Measurements from ENCODE around the gene SHC4. TPM values are rescaled to one million over a fixed set of nuclear protein-coding genes. Genes with fewer than 3 reads are reported as not detected.
"Not testable (repeated sequence)": the region's sequence is repeated elsewhere in the genome, so short reads cannot be mapped to it uniquely, and the experiment has no call there.

SHC4 gene
- total RNA-seq, 1 donor from 2014 or later, result 3.3 TPM

DNA sequence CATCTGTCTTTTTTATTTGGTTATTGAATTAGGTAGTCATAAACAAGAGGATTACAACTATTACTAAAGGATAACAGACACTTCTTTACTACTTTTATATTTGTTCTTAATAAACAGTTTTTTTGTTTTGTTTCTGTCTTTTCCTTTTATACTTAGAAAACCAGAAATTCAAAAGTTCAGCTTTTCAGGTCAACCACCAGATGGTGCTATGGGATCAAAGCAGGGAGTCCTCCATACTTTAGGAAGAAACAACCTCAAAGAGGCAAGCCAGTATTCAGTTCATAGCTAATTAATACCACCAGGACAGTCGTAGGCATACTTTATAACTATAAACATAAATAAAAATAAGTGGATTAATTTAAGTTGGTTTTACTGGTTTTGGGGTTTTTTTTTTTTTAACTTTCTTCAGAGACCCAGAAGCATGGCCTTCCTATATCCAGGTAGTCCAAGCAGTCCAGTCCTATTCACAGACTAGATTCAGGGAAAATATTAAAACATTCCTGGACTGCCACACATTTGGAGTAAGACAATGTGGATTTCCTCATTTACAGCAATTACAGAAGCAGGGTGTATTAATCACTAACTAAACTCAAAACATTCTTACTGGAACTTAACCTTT is 101.8 kb downstream of the SHC4 start:
- no peak for DNase-seq (ENCODE audit: low spot score)
- intact Hi-C loops (cut with DNase I), result loop anchor here (5.0 kb wide), 2 partner anchors 560 to 1285 kb away; partner anchors contain the start of gene FGF7

- DNase-seq (ENCODE audit: low spot score), result no peak
- intact Hi-C loops (cut with DNase I), result no loop called here
These were observed 104.3 kb downstream of the SHC4 start for GRCh38 chr15:48859426-48859825.

- DNase-seq (ENCODE audit: low spot score), result no peak
- intact Hi-C loops (cut with DNase I), result no loop called here
These were observed 105.3 kb downstream of the SHC4 start for GRCh38 chr15:48858401-48858800.

GRCh38 chr15:48856942-48857341 is 106.8 kb downstream of the SHC4 start:
- intact Hi-C loops (cut with DNase I), result no loop called here

DNA sequence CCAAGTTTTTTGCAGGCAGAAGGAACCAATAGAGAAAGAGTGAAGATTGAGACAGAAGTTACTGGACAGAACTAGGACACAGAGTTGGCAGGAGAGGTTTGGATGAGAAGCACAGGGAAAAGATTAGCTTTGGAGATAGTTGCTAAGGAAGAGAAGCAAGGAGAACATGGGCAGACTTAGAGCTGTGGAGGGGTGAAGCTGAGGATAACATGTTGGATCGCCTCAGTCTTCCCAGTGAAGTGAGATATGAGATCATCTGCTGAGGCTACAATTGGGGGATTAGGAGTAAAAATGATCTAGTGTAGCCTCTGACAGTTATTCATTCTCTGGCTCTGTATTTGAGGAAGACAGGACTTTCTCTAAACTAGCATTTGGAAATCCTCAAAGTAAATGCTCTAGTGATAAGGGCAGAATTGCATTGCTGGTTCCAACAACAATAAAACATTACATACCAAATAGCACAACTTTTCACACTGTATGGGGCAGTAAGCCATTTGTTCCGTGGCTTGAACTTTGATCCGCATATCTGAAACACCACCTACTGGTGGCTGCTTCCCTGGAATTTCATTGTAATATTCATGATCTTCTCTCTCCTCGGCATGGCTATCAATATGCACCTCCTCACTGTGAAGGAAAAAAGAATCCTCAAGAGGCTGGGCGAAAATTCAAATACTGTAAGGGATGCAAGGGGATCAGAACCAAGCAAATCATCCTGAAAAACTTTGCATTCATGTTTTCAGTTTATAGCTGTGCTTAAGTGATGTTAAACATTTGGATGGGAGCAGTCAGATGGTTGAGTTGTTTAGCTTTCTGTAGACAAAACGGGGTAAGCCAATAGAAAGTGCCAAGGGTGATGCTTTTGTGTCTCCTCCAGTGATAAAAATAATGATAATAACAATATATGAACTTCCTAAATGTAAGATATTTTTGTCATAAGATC is 107.9 kb downstream of the SHC4 start:
- no peak for DNase-seq (ENCODE audit: low spot score)
- intact Hi-C loops (cut with DNase I), result no loop called here

More at GRCh38 chr15:48856942-48857341, 106.8 kb downstream of the SHC4 start:
- DNase-seq (ENCODE audit: low spot score), result no peak

- intact Hi-C loops (cut with DNase I); DNase-seq (ENCODE audit: low spot score): not testable (repeated sequence)
These were observed 109.3 kb downstream of the SHC4 start for GRCh38 chr15:48854434-48854833.

GRCh38 chr15:48851956-48852355 is 111.8 kb downstream of the SHC4 start:
- intact Hi-C loops (cut with DNase I), result no loop called here
- DNase-seq (ENCODE audit: low spot score), result no peak

DNA sequence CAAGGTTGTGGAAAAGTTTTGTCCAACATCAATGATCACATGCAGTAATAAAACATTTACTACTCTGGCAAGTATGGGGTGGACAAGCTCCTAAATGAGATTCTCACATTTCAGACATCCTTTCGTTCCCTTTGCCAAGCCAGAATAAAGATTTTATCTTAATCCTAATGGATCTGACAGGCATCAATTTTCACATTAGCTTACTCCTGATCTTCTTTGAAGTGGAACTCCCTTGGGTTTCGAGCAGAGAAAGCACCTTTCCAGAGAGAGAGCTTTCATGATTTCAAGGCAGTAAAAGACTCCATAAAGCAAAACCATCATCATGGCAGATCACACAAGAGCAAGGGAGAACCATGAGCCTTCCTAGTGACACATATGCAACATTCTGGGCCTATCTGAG is 113.1 kb downstream of the SHC4 start:
- intact Hi-C loops (cut with DNase I), result no loop called here
- DNase-seq (ENCODE audit: low spot score), result no peak

- no peak for DNase-seq (ENCODE audit: low spot score)
- intact Hi-C loops (cut with DNase I), result no loop called here
These were observed 118.6 kb downstream of the SHC4 start for GRCh38 chr15:48845123-48845522.

DNA sequence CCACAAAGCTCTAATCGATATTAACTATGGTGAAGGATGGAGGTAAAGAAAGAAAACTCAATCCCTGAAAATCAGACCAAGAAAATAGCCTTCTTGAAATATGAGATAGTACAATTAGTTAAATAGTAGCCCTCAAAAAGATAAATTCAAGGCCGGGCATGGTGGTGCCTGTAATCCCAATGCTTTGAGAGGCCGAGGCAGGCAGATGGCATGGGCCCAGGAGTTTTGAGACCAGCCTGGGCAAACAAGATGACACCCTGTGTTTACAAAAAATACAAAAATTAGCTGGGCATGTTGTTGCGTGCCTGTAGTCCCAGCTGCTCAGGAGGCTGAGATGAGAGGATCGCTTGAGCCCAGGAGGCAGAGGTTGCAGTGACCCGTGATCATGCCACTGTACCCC is 121.2 kb downstream of the SHC4 start:
- intact Hi-C loops (cut with DNase I), result no loop called here

GRCh38 chr15:48834756-48835155 is 129.0 kb downstream of the SHC4 start:
- no peak for DNase-seq (ENCODE audit: low spot score)

More for the DNA sequence above, 121.2 kb downstream of the SHC4 start:
- no peak for DNase-seq (ENCODE audit: low spot score)

DNA sequence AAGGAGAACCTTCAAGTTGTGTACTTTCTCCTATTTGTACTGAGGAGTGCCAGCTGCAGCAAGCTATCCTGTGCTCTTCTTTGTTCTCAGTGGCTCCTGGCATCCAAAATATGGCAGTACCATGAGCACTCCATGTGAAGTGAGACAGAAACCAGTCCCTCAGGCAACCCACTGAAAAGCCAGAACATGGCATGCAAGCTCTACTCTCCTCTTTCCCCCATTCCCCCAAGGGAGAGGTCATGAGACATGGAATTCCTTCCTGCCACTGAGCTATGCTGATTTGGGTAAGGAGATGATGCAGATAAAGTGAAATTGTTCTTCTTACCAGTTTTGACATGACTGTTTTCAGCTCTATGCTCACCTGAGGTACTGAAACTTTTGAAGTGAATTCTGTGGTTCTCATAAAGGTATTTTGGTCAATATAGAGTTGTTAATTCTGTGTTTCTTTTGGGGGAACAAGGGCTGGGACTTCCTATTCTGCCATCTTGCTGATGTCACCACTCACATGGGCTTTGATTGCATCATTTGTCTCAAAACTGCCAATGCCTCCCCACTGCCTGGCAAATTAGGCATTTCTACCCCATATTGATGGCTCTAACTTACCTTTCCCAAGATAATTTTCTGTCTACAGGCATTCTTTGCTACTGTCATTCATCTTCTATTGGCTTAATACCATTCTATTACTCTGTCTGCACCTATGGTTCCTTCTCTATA is 130.0 kb downstream of the SHC4 start:
- no peak for DNase-seq (ENCODE audit: low spot score)
- intact Hi-C loops (cut with DNase I), result no loop called here

More at GRCh38 chr15:48834756-48835155, 129.0 kb downstream of the SHC4 start:
- intact Hi-C loops (cut with DNase I), result no loop called here

DNA sequence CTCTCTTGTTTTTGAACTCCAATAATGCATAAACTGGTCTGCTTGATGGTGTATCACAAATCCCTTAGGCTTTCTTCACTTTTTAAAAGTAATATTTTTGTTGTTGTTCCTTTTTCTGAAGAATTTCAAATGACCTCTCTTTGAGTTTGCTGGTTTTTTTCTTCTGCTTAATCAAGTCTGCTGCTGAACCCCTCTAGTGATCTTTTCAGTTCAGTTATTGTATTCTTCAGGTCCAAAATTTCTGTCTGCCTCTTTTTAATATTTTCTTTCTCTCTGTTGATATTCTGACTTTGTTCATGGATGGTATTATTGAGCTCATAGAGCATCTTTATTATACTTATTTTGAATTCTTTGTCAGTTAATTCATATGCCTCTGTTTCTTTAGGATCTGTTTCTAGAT is 131.1 kb downstream of the SHC4 start:
- no peak for DNase-seq (ENCODE audit: low spot score)

DNA sequence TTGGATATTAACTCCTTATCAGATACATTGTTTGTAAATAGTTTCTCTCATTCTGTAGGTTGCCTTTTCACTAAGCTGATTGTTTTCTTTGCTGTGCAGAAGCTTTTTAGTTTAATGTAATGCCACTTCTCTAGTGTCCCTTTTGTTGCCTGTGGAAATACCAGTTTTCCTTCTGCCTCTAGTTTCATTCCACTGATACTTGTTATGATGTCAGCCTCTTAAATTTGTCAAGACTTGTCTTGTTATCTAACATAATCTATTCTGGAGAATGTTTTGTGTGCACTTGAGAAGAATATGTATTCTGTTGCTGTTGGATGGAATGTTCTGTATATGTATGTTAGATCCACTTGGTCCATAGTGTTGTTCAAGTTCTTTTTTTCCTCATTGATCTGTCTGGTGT is 134.8 kb downstream of the SHC4 start:
- intact Hi-C loops (cut with DNase I), result no loop called here
- DNase-seq (ENCODE audit: low spot score), result no peak

More for the DNA sequence above, 131.1 kb downstream of the SHC4 start:
- intact Hi-C loops (cut with DNase I), result no loop called here

GRCh38 chr15:48828471-48828870 is 135.2 kb downstream of the SHC4 start:
- DNase-seq (ENCODE audit: low spot score), result no peak
- intact Hi-C loops (cut with DNase I), result no loop called here

- intact Hi-C loops (cut with DNase I), result no loop called here
- no peak for DNase-seq (ENCODE audit: low spot score)
These were observed 138.6 kb downstream of the SHC4 start for GRCh38 chr15:48825075-48825474.

DNA sequence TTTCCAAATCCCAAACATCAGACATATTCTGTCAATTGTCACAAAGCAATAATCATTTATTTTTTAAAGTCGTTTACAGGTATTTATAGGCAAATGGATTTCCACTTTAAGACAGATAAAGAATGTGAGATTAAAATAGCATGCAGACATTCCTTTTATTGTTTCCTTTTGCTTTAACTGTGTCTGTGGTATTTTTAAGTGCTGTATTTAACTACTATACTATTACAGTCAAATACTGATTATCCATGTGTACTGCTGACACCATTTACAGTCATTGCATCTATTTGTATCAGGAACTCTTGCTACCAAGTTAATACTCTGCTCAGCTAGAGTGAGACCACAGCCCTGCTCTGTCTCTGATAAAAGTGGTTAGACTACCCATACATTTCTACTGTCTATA is 140.0 kb downstream of the SHC4 start:
- intact Hi-C loops (cut with DNase I), result no loop called here
- no peak for DNase-seq (ENCODE audit: low spot score)

GRCh38 chr15:48823237-48823636 is 140.5 kb downstream of the SHC4 start:
- intact Hi-C loops (cut with DNase I), result no loop called here
- DNase-seq (ENCODE audit: low spot score), result no peak

DNA sequence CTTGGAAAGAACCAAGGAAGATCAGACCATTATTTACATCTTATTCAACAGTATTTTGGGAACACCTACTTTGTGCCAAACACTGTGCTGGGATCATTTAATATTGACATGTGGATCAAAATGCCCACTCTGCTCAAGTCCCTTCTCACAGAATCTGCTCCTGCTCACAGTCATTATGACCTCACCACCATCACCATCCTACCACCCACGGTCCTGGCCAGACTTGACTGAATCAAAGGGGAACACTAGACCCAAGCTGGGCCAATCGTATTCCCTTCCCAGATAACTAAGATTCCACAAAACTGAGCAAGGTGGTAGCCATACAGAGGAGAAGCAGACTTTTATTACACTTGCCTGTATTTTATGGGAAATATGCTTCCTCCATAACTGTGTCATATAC is 149.4 kb downstream of the SHC4 start:
- no peak for DNase-seq (ENCODE audit: low spot score)
- intact Hi-C loops (cut with DNase I), result no loop called here

- intact Hi-C loops (cut with DNase I), result no loop called here
- DNase-seq (ENCODE audit: low spot score), result no peak
These were observed 152.3 kb downstream of the SHC4 start for GRCh38 chr15:48811325-48811958.
